PC-3 (cell line): ENCODE measurements around the gene BNIPL. TPM values are rescaled to one million over a fixed set of nuclear protein-coding genes. Genes with fewer than 3 reads are reported as not detected.

ENCODE experiments used
- ATAC-seq: fragments of 200-7000 bp; cut with Tn5 transposase; 2 replicates; pipeline ENCODE4 v1.9.1; 2020; ENCODE audit warnings: mild to moderate bottlenecking, moderate library complexity
- BruUV-seq: library from RNA; stranded (reverse); fragments of 400-500 nt; replicated peaks from 2 replicates; lab custom pipeline; 2021; lab: Mats Ljungman, UMichigan
- CTCF ChIA-PET: fragments of 300-600 bp; sonication (Branson Sonifier 250); formaldehyde crosslinking; loops from one replicate; lab custom pipeline; 2022; ENCODE audit warnings: antibody characterized with exemption; lab: Charles Lee
- POLR2A ChIA-PET: fragments of 300-600 bp; sonication (Branson Sonifier 250); formaldehyde crosslinking; loops from one replicate; lab custom pipeline; 2022; ENCODE audit warnings: antibody characterized with exemption; ENCODE audit not compliant: unreplicated experiment; lab: Charles Lee
- DNase-seq: peaks from one replicate; pipeline ENCODE4 v3.0.0-alpha.2; 2015
- H2AFZ ChIP-seq: fragments of 300-600 bp; sonication (generic); 2 replicates; pipeline ENCODE4 v1.6.0; 2016; ENCODE audit warnings: antibody characterized with exemption, low read length
- H3F3A ChIP-seq: fragments of 300-600 bp; sonication (generic); one replicate; pipeline ENCODE4 v1.6.0; 2017; ENCODE audit warnings: antibody characterized with exemption, low read length, control low read depth, mild to moderate bottlenecking; ENCODE audit not compliant: unreplicated experiment
- H3K27ac ChIP-seq: fragments of 300-600 bp; sonication (generic); 2 replicates; pipeline ENCODE4 v1.5.1; 2016; ENCODE audit warnings: mild to moderate bottlenecking, low read length
- H3K27me3 ChIP-seq: fragments of 300-600 bp; sonication (generic); 2 replicates; pipeline ENCODE4 v1.6.1; 2016; ENCODE audit warnings: low read length, mixed read lengths
- H3K36me3 ChIP-seq: fragments of 300-600 bp; sonication (generic); 2 replicates; pipeline ENCODE4 v1.6.1; 2016; ENCODE audit warnings: low read depth, mixed run types, low read length, mixed read lengths
- H3K4me1 ChIP-seq: fragments of 300-600 bp; sonication (generic); 2 replicates; pipeline ENCODE4 v1.5.1; 2016; ENCODE audit warnings: low read length; ENCODE audit not compliant: insufficient read depth
- H3K4me2 ChIP-seq: fragments of 300-600 bp; sonication (generic); 2 replicates; pipeline ENCODE4 v1.6.0; 2016; ENCODE audit warnings: low read length
- H3K4me3 ChIP-seq: fragments of 300-600 bp; sonication (generic); 2 replicates; pipeline ENCODE4 v1.5.1; 2016; ENCODE audit warnings: mild to moderate bottlenecking, low read length, mixed read lengths
- H3K79me2 ChIP-seq: fragments of 300-600 bp; sonication (generic); 2 replicates; pipeline ENCODE4 v1.6.1; 2017; ENCODE audit warnings: low read length, mixed read lengths
- H3K9ac ChIP-seq: fragments of 300-600 bp; sonication (generic); 2 replicates; pipeline ENCODE4 v1.6.0; 2016; ENCODE audit warnings: mild to moderate bottlenecking, low read length
- H3K9me2 ChIP-seq: fragments of 300-600 bp; sonication (generic); replicated peaks from 2 replicates; pipeline ENCODE4 v1.6.1; 2016; ENCODE audit warnings: mixed run types, low read length, mixed read lengths
- H3K9me3 ChIP-seq: fragments of 300-600 bp; sonication (generic); 2 replicates; pipeline ENCODE4 v1.6.1; 2016; ENCODE audit warnings: low read length, mixed read lengths
- H4K20me1 ChIP-seq: fragments of 300-600 bp; sonication (generic); 2 replicates; pipeline ENCODE4 v1.6.1; 2016; ENCODE audit warnings: low read length, mixed read lengths
- EZH2 ChIP-seq: fragments of 300-600 bp; sonication (generic); IDR thresholded peaks from one replicate; pipeline ENCODE4 v1.6.1; 2017; ENCODE audit warnings: antibody characterized with exemption, mild to moderate bottlenecking, low read length; ENCODE audit not compliant: unreplicated experiment
- EZH2phosphoT487 ChIP-seq: fragments of 300-600 bp; sonication (generic); IDR thresholded peaks from 2 replicates; pipeline ENCODE4 v1.6.1; 2018; ENCODE audit warnings: mild to moderate bottlenecking, antibody characterized with exemption, low read length, borderline replicate concordance
- intact Hi-C: fragments of 100-400 bp; cut with micrococcal nuclease; formaldehyde crosslinking; loops from 2 replicates; pipeline ENCODE4 v1.9.0; 2023
- total RNA-seq: library from RNA; depleted of rRNA; stranded (reverse); fragments of >200 nt; gene quantifications from 2 replicates; pipeline ENCODE4 v1.2.3, GENCODE V29; 2014
- TF ChIP-seq, protein P1 (sequence below): fragments of 300-600 bp; sonication (generic); conservative IDR thresholded peaks from 2 replicates; pipeline ENCODE4 v1.5.1; 2017; ENCODE audit warnings: antibody characterized with exemption, low read depth, mild to moderate bottlenecking, low read length

The BNIPL gene
- total RNA-seq, 1 experiment from 2014 or later: 0.51 TPM

DNA sequence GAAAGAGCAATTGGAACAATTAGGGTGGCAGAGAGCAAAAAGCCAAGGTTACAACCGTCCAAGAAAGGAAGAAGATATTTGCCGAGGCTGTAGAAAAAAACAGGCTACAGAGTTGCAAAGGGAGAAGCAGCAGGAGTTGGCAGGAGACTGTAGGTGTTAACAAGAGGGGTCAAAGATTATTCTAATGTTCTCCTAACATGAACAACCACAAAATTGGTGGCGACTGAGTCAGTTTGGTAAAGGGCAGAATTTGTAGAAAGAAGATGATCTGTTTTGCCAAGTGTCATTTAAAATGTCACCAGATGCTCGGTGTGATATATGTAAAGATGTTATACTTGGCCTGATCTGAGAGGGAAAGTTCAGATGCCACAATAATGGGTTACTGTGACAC lies 28.5 kb upstream of the BNIPL start:
- Histone ChIP-seq H3K9me2 (no peaks in the 10 kb centered on the region), H3K9me3 (no peaks in the 10 kb centered on the region), H3K36me3 (no peaks in the 10 kb centered on the region), H3K27me3 (no peaks in the 10 kb centered on the region), H3K27ac (peak overlapping the region; percentile 82), H3K4me2 (peak overlapping the region; percentile 92), H3K79me2 (peaks cover 32% of the 10 kb centered on the region), H3K4me3 (peak overlapping the region; percentile 86), H4K20me1 (no peaks in the 10 kb centered on the region), H2AFZ (peak overlapping the region; percentile 13), H3K9ac (peak overlapping the region; percentile 47), H3F3A (peaks cover 6% of the 10 kb centered on the region), H3K4me1 (peaks cover 37% of the 10 kb centered on the region)
- ATAC-seq (no peak), DNase-seq (no peak)
- intact Hi-C loops: loop anchor here (5.0 to 10.0 kb wide), 3 partner anchors 39 to 383 kb away; partner anchors contain the start of genes C1orf56, ENSA and GOLPH3L
- POLR2A ChIA-PET: no interaction called here
- TF ChIP-seq EZH2phosphoT487: no peak
- no peak for TF ChIP-seq EZH2
- TF ChIP-seq, protein P1, sequence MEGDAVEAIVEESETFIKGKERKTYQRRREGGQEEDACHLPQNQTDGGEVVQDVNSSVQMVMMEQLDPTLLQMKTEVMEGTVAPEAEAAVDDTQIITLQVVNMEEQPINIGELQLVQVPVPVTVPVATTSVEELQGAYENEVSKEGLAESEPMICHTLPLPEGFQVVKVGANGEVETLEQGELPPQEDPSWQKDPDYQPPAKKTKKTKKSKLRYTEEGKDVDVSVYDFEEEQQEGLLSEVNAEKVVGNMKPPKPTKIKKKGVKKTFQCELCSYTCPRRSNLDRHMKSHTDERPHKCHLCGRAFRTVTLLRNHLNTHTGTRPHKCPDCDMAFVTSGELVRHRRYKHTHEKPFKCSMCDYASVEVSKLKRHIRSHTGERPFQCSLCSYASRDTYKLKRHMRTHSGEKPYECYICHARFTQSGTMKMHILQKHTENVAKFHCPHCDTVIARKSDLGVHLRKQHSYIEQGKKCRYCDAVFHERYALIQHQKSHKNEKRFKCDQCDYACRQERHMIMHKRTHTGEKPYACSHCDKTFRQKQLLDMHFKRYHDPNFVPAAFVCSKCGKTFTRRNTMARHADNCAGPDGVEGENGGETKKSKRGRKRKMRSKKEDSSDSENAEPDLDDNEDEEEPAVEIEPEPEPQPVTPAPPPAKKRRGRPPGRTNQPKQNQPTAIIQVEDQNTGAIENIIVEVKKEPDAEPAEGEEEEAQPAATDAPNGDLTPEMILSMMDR: no peak
- CTCF ChIA-PET: no interaction called here
- no TSS peak for BruUV-seq

DNA sequence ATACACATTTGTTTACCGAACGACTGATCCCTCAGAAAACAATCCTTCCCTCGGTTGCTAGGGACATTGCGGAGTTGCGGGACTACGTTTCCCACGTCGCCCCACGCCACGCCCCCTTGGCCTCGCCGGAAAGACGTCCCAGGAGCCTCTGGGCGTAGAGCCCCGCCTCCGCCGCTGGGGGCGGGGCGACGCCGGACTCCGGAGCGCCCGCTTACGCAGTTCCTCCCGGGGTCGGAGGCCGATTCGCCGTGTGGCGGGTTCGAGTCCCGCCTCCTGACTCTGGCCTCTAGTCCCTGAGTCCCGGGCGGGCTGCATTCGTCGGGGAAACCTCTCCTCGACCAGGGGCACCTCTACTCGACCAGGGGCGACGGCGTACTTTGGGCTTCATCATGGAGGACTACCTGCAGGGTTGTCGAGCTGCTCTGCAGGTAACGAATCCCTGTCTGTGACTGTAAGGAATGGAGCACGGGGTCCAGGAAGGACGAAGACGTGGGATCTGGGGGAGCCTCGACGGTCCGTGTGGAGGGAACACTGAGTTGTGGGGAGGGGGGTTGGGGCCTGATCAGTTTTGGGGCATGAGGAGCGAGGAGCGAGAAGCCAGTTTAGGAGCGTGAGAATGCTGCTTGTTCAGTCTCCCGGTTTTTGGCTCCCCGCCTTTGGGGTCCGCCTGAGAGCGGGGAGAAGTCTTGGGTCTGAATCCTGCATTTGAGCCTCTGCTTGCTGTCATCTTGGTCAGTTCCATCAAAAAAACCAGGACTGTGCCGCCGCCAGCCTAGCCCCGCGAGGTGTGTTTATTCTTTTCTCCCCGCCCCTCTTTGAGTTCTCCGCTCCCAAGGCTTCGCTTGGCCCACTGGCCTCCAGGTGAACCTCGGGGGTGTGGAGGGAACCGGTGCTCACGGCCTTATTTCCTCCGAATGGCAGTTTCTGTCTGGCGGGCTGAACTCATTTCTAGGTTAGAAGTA lies 27.9 kb upstream of the BNIPL start, which contains the start of gene PRUNE1:
TSS of gene PRUNE1 (plus strand) at position 206 of the 962 bp plus-strand sequence. CDS start at position 390, 184 bp downstream.
- TSS peak; percentile 49 for BruUV-seq
- TF ChIP-seq EZH2phosphoT487 (no peak), EZH2 (no peak)
- TF ChIP-seq, protein P1: no peak
- H3K79me2 ChIP-seq: peaks cover 32% of the 10 kb centered on the region
- ChIA-PET POLR2A (no interaction called here), CTCF (no interaction called here)
- H3K27me3 ChIP-seq: no peaks in the 10 kb centered on the region
- DNase-seq (peak; percentile 100), ATAC-seq (peak; percentile 83)
- peak within 1 kb of the TSS; percentile 82 for H3K27ac ChIP-seq
- peaks cover 6% of the 10 kb centered on the region for H3F3A ChIP-seq
- intact Hi-C loops: loop anchor here (5.0 to 10.0 kb wide), 3 partner anchors 39 to 384 kb away; partner anchors contain the start of genes C1orf56, ENSA and GOLPH3L
- peak within 1 kb of the TSS; percentile 99 for H2AFZ ChIP-seq
- peaks cover 37% of the 10 kb centered on the region for H3K4me1 ChIP-seq
- H3K9me2 ChIP-seq: no peaks in the 10 kb centered on the region
- H3K9me3 ChIP-seq: no peaks in the 10 kb centered on the region
- no peaks in the 10 kb centered on the region for H4K20me1 ChIP-seq
- no peaks in the 10 kb centered on the region for H3K36me3 ChIP-seq
- peak within 1 kb of the TSS; percentile 92 for H3K4me2 ChIP-seq
- H3K9ac ChIP-seq: peak within 1 kb of the TSS; percentile 87
- H3K4me3 ChIP-seq: peak within 1 kb of the TSS; percentile 86
